ENCODE data around the gene CLDN5.
"Not testable (repeated sequence)": the region's sequence is repeated elsewhere in the genome, so short reads cannot be mapped to it uniquely, and the experiment has no call there.

CLDN5 gene

DNA sequence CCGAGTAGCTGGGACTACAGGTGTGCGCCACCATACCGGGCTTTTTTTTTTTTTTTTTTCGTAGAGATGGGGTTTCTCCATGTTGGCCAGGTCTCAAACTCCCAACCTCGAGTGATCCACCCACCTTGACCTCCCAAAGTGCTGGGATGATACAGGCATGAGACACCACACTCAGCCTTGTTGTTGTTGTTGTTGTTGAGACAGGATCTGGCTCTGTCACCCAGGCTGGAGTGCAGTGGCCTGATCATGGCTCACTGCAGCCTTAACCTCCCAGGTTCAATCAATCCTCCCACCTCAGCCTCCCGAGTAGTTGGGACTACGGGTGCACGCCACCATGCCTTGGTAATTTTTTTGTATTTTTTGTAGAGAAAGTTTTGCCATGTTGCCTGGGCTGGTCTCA, 23.4 kb upstream of the CLDN5 start:
- DNase-seq, result no peak

DNA sequence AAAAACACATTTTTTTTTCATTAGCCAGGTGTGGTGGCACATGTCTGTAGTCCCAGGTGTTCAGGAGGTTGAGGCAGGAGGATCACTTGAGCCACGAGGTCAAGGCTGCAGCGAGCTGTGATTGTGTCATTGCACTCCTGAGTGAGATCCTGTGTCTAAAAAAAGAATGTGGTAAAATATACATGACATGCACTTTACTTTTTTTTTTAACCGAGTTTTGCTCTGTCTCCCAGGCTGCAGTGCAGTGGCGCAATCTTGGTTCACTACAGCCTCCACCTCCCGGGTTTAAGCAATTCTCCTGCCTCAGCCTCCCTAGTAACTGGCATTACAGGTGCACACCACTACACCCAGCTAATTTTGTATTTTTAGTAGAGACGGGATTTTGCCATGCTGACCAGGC, 22.5 kb upstream of the CLDN5 start:
- no peak for DNase-seq

DNA sequence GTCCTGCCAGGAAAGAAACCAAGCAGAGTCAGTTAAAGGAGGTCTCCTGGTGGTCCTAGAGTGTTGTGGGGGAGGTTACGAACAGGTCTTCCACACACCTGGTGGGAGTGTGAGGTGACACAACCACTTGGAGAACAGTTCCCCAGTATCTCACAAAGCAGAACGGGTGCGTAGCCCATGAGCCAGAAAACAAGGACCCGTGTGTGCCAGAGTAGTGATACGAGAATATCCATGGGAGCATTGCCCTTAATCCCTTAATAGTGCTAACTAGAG, 21.7 kb upstream of the CLDN5 start:
- no peak for DNase-seq

DNA sequence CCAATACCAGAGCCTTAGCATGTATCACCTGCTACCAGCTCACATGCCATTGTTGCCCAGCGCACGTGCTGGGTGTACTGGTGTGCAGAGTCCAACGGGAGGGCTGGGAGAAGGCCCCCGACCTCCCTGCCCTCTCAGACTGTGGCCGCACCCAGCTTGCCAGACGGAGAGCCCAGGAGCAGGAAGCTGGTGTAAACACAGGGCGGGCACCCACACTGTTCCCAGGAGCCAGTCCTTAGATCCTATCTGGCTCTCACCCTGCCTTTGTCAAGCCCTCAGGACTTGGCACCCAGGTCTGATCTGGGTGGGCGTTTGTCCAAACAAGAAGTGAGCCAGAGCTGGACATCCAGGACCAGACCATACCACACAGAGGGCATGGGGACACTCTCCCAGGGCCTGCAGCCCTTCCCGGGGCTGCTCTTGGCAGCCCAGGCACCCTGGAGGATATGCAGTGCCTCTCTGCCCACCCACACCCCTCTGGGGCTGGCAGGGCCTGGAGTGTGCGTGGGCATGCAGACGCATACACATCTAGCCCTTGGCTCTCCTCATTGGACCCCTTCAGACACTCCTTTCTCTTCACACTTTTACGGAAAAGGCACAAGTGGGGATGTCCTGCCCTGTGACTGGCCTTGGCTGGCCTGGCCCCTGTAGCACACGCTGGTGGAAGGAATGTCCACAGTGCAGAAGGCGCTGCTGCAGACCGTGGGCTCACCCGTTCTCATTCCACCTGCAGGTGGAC, 19.9 kb upstream of the CLDN5 start:
- DNase-seq, result no peak

DNA sequence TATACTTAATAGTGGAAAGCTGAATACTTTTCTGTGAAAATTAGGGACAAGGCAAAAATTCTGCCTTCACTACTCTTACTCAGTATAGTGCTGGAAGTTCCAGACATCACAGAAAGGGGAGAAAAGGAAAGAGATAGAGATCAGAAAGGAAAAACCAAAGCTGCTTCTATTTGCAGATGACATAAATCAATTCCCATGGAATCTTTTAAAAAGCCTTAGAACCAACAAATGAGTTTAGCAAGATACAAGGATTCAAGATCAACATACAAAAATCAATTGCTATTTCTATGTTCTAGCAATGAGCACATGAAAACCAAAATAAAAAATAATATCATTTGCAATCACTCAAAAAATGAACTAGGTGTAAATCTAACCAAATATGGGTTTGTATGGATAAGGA, 16.2 kb upstream of the CLDN5 start:
- DNase-seq, result no peak

DNA sequence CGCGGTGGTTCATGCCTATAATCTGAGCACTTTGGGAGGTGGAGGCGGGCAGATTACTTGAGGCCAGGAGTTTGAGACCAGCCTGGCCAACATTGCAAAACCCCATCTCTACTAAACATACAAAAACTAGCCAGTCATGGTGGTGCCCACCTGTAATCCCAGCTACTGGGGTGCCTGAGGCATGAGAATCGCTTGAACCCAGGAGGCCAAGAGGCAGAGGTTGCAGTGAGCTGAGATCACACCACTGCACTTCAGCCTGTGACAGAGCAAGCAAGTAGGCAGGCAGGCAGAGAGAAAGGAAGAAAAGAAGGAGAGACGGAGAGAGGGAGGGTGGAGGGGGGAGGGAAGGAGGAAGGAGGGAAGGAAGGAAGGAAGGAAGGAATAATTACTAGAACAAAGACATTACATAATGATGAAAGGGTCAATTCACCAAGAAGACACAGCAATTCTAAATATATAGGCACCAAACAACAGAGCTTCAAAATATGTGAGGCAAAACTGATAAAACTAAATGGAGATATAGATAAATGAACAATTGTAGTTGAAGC, 13.8 kb upstream of the CLDN5 start:
- no peak for DNase-seq

DNA sequence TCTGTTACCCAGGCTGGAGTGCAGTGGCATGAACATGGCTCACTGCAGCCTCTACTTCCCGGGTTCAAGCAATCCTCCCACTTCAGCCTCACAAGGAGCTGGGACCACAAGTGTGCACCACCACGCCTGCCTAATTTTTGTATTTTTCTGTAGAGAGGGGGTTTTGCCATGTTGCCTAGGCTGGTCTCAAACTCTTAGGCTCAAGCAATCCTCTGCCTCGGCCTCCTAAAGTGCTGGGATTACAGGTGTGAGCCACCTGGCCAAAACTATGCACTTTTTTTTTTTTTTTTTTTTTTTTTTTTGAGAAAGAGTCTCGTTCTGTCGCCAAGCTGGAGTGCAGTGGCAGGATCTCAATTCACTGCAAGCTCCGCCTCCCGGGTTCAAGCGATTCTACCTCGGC, 12.4 kb upstream of the CLDN5 start:
- DNase-seq, result no peak

DNA sequence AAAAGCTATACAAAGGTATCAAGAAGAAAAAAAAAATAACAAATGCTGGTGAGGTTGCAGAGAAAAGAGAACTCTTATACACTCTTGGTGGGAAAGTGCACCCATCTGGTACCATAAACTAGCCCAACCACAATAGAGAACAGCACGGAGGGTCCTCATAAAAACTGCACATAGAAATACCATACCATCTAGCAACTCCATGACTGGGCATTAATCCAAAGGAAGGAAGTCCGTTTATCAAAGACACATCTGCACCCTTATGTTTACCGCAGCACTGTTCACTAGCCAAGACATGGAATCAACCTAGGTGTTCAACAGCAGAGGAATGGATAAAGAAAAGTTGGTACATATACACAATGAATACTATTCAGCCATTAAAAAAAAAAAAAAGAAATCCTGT, 10.8 kb upstream of the CLDN5 start:
- DNase-seq, result no peak

DNA sequence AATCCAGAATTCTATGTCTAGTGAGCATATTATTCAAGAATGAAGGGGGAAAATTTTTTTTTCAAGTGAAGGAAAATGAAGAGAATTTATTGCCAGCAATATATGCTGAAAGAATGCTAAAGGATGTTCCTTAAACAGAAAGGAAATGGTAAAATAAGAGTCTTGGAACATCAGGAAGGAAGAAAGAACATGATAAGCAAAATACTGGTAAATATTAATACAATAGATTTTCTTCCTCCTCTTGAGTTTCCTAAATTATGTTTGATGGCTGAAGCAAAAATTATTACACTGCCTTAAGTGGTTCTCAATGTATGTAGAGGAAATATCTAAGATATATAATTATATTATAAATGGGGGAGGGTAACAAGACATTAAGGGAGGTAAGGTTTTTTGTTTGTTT, 9.6 kb upstream of the CLDN5 start:
- DNase-seq, result no peak

DNA sequence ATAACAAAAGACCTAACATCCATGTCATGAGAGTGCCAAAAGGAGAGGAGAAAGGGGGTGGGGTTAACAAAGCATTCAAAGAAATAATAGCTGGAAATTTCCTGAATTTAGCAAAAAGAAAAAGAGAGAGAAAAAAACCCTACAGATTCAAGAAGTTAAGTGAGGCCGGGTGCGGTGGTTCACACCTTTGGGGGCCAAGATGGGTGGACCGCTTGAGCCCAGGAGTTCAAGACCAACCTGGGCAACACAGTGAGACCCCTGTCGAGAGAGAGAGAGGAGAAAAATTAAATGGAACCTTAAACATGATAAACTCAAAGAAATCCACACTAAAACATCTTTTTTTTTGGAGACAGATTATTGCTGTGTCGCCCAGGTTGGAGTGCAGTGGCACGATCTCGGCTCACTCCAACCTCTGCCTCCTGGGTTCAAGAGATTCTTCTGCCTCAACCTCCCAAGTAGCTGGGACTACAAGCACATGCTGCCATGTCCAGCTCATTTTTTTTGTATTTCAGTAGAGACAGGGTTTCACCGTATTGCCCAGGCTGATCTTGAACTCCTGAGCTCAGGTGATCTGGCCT, 8.9 kb upstream of the CLDN5 start:
- DNase-seq, result no peak

DNA sequence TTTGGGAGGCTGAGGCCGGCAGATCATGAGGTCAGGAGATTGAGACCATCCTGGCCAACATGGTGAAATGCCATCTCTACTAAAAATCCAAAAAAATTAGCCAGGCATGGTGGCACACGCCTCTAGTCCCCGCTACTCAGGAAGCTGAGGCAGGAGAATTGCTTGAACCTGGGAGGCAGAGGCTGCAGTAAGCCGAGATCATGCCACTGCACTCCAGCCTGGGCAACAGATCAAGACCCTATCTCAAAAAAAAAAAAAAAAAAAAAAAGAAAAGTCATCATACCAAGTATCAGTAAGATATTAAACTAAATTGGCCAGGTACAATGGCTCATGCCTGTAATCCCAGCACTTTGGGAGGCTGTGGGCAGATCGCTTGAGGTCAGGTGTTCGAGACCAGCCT, 7.1 kb upstream of the CLDN5 start:
- DNase-seq, result not testable (repeated sequence)

DNA sequence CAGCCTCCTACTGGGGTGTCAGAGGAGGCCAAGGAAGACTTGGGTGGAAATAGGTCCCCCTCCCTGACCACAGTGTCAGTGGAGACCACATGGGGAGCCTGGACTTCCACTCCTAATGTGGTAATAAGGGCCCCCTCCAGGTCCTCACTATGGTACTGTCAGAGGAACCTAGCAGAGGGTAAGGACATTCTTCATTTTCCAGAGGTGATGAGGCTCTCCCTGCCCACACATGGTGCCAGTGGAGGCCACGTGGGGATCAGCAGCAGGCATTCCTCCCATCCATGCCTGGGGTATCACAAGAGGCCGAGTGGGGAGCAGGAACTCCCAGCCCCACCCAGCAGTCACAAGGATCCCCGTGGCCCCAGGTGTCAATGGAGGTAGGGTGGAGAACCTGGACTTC, 6.5 kb upstream of the CLDN5 start:
- DNase-seq, result no peak

DNA sequence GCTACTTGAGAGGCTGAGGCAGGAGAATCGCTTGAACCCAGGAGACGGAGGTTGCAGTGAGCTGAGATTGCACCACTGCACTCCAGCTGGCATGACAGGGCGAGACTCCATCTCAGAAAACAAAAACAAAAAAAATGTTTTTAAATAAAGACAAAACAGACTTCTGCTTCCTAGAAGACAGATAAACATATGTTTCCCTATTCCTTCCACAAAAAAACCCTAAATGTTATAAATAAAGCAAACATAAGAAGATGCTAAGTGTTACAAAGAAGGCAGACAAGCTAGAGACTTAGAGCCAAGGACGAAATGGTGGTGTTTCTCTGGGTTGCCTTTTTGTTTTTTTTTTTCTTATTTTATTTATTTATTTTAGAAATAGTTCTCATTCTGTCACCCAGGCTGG, 5.6 kb upstream of the CLDN5 start:
- no peak for DNase-seq

DNA sequence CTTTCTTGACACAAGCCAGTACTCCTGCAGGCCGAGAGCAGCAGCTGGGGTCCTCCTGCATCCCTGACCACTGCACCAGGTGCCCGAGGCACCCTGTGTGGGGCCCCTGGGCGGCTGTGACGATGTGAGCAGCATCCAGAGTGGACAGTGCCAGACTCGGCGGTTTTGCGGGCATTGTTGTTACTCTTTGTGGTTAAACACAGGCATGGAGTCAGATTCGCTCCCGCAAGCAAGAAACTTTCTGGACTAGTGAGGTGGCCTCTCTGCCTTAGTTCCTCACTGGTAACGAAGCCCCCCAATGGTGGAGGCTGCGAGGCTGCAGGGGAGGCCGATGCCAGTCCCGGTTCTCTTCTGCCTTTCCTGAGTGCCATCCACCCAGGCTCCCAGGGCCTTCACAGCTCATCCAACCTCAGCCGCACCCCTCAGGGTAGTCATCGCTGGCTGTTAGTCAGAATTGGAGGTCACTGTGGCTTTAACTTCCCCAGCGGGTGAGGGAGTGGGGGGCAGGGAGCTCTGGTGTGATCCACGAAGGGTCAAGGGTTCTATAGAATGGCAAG, 3.7 kb upstream of the CLDN5 start:
- no peak for DNase-seq

DNA sequence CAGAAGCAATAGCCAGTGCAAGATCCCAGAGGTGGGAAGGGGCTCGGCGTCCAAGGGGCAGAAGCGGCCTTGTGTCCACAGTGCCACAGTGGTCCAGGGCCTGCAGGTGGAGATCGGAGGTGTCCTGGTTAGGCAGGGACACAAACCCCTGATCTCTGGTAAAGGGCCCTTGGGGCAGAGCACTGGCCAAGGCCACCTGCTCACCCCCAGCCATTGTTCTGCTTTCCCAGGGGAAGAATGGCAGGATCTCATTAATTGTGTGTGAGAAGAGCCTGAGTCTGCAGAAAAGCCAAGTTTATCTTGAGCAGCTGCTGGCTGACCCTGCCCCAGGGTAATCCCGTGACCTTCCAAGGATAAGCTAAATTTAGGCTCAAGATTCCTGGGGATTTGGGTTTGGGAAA, 3.1 kb upstream of the CLDN5 start:
- no peak for DNase-seq

DNA sequence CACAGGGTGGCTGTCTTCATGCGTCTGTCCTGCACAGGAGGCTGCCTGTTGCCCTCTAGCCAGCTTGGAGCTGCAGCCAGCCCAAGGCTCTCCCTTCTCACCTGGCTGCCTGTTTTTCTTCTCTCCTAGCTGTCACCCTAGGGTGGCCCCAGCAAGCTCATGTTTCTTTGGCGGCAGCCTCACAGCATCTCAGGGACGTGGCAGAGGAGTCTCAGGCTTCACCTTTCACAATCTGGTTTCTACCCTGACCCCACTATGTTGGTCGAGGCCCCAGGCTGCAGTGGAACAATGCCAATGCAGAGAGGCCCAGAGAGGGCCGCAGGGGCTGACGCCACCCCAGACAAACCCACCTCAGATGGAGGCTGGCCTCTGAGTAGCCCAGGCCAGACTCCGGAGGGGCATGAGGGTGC, 2.5 kb upstream of the CLDN5 start:
- no peak for DNase-seq

DNA sequence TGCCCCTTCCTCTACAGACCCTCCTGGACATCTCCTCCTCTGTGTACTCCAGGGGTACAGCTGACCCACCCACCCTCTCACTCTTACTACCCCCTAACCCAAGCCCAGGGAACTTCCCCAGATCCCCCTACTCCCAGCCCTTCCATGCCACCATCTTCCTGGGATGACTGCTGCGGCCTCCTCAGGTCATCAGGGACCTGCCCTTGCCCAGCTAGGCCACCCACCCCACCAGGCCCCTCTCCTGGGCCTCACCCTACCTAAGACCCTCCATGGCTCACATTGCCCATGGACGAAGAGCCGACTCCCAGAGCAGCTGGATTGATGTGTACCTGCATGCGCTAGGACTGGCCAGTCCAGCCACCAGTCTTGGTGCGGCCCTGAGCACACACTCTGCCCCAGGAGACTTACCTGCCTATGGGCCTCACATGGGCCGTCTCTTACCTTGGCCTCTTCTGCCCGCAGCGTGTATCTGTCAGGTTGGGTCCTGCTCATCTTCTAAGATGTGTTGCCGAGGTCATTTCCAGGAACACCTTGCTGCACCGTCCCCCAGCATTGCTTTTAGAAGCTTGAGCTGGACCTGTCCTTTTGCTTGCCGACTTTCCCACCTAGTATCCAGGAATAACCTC, 2.0 kb upstream of the CLDN5 start:
- no peak for DNase-seq

DNA sequence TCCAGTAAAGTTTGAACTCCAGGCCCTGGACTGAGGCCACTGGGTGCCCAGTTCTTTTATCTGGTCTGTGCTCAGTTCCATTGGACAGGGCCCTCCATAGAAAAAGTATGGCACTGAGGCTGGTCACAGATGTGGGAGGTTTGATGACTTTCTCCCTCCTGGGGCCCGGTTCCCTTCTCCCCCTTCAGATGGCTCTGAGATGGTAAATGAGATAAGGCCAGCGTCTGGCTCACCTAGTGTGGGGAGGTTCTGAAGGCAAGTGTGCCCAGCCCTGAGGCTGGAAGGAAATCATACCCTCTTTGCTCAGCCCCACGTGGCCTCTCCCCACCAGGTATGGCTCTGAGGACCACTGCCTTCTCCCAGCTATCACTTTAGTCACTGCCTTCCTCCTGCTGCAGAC, 1.5 kb upstream of the CLDN5 start:
- DNase-seq, result no peak

DNA sequence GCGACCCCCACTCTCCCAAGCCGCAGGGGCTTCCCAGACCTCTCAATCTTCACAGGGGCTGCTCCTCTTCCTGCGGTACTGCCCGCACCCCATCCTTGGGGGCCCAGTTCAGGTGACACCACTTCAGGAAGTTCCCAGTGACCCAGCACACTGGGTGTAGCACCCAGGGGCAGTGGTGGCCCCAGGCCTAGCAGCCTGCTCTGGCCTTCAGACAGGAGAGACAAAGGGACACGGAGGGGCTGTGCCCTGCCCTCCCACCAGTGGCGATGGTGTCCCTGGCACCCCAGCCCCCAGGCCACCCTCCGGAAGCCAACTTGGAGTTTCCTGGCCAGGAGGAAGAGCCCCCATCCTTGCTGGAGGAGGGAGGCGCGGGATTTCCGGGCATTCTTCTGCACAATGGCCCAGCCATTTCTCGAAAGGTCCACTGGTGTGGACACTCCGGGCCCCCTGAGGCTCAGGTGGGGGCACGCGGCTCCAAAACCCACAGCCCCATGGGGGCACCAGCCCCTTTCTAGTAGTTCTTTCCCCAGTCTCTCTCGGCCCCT, 978 bp upstream of the CLDN5 start:
- no peak for DNase-seq

DNA sequence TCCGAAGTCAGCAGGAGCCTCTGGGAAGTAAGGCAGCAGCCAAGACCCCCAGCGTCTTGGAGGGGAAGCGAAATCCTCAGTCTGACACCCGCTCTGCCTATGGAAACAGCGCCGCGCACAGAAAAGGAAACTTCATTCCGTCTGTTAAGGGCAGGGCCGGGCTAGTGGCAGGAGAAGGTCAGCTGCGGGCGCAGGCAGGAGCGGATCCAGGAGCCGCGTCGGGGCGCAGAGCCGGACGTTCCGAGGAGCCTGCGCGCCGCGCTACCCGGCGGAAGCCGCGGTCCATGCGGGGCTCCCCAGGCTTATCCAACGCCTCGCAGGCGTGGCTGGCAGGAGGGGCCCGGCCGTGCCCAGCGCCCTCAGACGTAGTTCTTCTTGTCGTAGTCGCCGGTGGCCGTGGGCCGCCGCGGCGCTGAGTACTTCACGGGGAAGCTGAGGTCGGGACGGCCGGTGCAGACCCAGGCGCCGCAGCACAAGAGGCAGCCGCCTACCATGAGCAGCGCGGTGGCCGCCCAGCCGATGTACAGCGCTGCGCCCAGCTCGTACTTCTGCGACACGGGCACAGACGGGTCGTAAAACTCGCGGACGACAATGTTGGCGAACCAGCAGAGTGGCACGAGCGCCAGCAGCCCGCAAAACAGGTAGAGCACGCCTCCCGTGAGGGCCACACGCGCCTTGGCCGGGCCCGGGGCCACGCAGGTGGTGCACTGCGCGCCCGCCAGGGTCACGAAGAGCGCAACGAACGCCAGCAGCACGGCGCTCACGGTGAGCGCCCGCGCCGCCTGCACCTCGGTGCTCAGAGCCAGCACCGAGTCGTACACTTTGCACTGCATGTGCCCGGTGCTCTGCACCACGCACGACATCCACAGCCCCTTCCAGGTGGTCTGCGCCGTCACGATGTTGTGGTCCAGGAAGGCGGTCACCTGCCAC, 705 bp downstream of the CLDN5 start:
- no peak for DNase-seq

DNA sequence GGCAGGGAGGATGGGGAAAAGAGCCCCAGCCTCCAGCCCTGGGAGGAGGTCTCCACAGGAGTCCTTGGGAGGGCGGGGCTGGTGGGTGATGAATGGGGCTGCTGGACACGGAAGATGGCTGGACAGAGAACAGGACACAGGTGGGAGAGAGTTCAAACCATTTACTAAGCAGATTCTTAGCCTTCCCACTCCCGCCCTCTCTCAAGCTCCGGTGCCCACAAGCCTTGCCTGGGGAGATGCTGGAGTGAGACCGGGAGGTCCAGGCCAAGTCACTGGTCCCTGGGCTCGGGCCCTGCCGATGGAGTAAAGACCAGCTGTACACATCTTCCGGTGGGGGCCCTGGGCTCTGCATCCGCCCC, 1.4 kb downstream of the CLDN5 start:
- DNase-seq, result no peak

DNA sequence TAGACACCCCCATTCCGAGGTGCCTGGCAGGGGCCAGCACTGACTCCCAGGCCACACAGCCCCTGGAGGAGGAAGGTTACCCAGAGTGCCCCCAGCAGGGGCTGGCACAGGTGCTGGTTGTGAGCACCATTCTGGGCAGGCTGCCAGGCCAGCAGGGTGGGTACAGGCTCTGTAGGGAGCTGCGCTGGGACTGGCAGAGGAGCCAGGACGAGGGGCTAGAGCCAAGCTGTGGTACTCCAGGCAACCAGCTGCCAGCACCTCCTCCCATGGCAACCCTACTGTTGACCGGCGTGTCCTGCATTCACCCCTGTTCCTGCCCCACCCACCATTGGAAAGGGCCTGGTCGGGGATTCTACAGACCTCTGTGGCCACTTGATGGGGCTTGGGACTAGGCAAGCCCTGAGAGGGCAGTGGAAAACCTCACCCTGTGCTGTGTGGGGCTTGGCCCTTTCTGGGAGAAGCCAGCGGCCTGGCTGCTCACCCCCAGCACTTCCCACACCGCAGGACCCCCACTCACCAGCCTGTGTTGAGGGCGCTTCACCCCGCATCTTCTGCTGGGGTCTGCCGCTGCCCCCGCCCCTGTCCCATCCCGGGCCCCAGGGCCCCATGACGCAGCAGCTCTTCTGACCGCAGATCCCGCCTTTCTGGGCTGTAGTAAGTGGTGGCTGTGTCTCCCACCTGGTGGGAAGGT, 1.9 kb downstream of the CLDN5 start:
- DNase-seq, result peak; percentile 59

All from midbrain (tissue), 1 donor.